ENCODE data around the gene C22orf15. TPM values are rescaled to one million over a fixed set of nuclear protein-coding genes. Genes with fewer than 3 reads are reported as not detected.

C22orf15 gene
- total and polyA plus RNA-seq, 9 of the 15 experiments (the other 6 are each of a cell fraction or from before 2014, with no cell fraction given), result 0.07 TPM; not detected in 8

DNA sequence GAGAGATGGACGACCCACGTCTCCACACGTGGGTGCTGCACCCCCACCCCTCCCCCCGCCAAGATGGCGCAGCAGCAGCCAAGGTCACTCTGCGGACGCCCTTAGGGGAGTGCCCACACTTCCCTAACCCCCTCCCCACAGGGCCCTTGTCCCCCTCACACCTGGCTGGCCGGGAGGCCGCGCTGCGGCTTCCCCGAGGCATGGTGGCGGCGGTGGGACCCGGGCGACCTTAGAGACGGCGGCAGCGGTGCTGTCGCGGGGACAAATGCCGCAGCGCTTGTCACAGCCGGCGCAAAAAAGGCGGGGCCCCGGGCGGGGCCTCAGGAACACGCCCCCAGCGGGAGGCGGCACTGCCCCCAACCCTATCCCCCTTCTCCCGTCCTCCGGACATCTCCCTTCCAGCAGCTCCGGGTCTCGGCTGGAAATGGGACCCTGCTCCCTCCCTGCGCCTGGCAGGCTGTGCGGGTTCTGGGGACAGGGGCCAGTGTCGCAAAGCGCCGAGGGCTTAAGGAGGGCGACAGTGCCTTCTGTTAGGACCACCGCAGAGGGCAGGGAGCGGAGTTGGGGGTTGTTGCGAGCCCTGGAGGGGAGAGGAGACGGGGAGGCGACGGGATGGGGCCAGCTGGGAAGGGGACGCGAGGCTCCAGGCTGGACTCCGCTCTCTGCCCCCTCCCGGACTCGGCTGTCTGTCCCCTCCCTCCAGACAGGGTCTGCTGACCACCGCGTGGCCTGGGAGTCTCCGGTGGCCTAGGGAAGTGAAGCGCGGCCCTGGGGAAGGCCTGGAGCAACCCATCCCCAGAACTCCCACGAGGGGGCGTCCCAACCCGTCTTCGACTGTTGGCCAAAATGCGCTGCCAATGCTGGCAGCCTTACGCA is 5.1 kb downstream of the C22orf15 start, which contains the start of gene CHCHD10 (continued):
- TF ChIP-seq, protein P1, sequence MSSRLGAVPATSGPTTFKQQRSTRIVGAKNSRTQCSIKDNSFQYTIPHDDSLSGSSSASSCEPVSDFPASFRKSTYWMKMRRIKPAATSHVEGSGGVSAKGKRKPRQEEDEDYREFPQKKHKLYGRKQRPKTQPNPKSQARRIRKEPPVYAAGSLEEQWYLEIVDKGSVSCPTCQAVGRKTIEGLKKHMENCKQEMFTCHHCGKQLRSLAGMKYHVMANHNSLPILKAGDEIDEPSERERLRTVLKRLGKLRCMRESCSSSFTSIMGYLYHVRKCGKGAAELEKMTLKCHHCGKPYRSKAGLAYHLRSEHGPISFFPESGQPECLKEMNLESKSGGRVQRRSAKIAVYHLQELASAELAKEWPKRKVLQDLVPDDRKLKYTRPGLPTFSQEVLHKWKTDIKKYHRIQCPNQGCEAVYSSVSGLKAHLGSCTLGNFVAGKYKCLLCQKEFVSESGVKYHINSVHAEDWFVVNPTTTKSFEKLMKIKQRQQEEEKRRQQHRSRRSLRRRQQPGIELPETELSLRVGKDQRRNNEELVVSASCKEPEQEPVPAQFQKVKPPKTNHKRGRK (tag; IDR thresholded peaks at IDR 0.05), result no peak
- no peak for TF ChIP-seq ZKSCAN3 (CRISPR knock-in tag; IDR thresholded peaks at IDR 0.05)
- TF ChIP-seq POLR2AphosphoS2 (IDR thresholded peaks at IDR 0.05; ENCODE audit: low read length), result no peak
- no peak for TF ChIP-seq MECOM (CRISPR knock-in tag; IDR thresholded peaks at IDR 0.05)
- TF ChIP-seq ETV5 (CRISPR knock-in tag; IDR thresholded peaks at IDR 0.05; ENCODE audit: low read depth), result no peak
- TF ChIP-seq CBX1 (IDR thresholded peaks at IDR 0.05; ENCODE audit: low read depth), result peak; percentile 54; the same call in 1 of the 2 replicates
- TF ChIP-seq, protein P2, sequence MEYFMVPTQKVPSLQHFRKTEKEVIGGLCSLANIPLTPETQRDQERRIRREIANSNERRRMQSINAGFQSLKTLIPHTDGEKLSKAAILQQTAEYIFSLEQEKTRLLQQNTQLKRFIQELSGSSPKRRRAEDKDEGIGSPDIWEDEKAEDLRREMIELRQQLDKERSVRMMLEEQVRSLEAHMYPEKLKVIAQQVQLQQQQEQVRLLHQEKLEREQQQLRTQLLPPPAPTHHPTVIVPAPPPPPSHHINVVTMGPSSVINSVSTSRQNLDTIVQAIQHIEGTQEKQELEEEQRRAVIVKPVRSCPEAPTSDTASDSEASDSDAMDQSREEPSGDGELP (CRISPR knock-in tag; IDR thresholded peaks at IDR 0.05; ENCODE audit: borderline replicate concordance), result peak; percentile 59; the same call in 1 of the 2 replicates
- TF ChIP-seq, protein P3, sequence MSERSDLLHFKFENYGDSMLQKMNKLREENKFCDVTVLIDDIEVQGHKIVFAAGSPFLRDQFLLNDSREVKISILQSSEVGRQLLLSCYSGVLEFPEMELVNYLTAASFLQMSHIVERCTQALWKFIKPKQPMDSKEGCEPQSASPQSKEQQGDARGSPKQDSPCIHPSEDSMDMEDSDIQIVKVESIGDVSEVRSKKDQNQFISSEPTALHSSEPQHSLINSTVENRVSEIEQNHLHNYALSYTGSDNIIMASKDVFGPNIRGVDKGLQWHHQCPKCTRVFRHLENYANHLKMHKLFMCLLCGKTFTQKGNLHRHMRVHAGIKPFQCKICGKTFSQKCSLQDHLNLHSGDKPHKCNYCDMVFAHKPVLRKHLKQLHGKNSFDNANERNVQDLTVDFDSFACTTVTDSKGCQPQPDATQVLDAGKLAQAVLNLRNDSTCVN (CRISPR knock-in tag; IDR thresholded peaks at IDR 0.05), result peak; percentile 50; the same call in 1 of the 2 replicates
- TF ChIP-seq RBM14 (IDR thresholded peaks at IDR 0.05; ENCODE audit: borderline replicate concordance, insufficient read depth, low read depth, low read length), result no peak
- no peak for TF ChIP-seq TCF7 (IDR thresholded peaks at IDR 0.05; ENCODE audit: borderline replicate concordance)
- TF ChIP-seq ESRRB (CRISPR knock-in tag; IDR thresholded peaks at IDR 0.05; ENCODE audit: borderline replicate concordance), result no peak
- TF ChIP-seq, protein P4, sequence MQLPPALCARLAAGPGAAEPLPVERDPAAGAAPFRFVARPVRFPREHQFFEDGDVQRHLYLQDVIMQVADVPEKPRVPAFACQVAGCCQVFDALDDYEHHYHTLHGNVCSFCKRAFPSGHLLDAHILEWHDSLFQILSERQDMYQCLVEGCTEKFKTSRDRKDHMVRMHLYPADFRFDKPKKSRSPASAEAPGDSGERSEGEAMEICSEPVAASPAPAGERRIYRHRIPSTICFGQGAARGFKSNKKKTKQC (CRISPR knock-in tag; IDR thresholded peaks at IDR 0.05), result no peak
- no peak for TF ChIP-seq SMARCB1 (IDR thresholded peaks at IDR 0.05; ENCODE audit: insufficient read length, low read depth)
- TF ChIP-seq ZKSCAN8 (CRISPR knock-in tag; IDR thresholded peaks at IDR 0.05), result no peak
- TF ChIP-seq KLF10 (CRISPR knock-in tag; IDR thresholded peaks at IDR 0.05), result no peak
- TF ChIP-seq ZNF766 (CRISPR knock-in tag; conservative IDR thresholded peaks at IDR 0.05), result no peak
- TF ChIP-seq POLR3G (IDR thresholded peaks at IDR 0.05; ENCODE audit: extremely low read depth, insufficient read length, insufficient replicate concordance), result no peak
- no peak for TF ChIP-seq RBM34 (IDR thresholded peaks at IDR 0.05; ENCODE audit: borderline replicate concordance, insufficient read depth, low read length)
- TF ChIP-seq CXXC5 (CRISPR knock-in tag; IDR thresholded peaks at IDR 0.05), result peak; percentile 68
- no peak for TF ChIP-seq BRF1 (IDR thresholded peaks at IDR 0.05; ENCODE audit: borderline replicate concordance, extremely low read depth, insufficient read length)
- TF ChIP-seq KDM5B (IDR thresholded peaks at IDR 0.05; ENCODE audit: insufficient replicate concordance, low read depth, low read length), result peak; percentile 64
- TF ChIP-seq, protein P5, sequence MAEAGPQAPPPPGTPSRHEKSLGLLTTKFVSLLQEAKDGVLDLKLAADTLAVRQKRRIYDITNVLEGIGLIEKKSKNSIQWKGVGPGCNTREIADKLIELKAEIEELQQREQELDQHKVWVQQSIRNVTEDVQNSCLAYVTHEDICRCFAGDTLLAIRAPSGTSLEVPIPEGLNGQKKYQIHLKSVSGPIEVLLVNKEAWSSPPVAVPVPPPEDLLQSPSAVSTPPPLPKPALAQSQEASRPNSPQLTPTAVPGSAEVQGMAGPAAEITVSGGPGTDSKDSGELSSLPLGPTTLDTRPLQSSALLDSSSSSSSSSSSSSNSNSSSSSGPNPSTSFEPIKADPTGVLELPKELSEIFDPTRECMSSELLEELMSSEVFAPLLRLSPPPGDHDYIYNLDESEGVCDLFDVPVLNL (CRISPR knock-in tag; IDR thresholded peaks at IDR 0.05; ENCODE audit: low read depth), result no peak
